Astrocyte (in vitro differentiated cells and primary cell): ENCODE data around the gene FCN2. TPM values are rescaled to one million over a fixed set of nuclear protein-coding genes. Genes with fewer than 3 reads are reported as not detected.

ENCODE experiments used
- DNase-seq: peaks from one replicate; pipeline ENCODE4 v3.0.0-alpha.2; 2010; ENCODE audit warnings: low read depth
- FAIRE-seq: peaks from 2 replicates; lab custom pipeline; 2011; peaks lifted over from hg19 to GRCh38; lab: Jason Lieb, UNC
- H2AFZ ChIP-seq: 2 replicates; pipeline ENCODE4 v1.6.0; 2012; ENCODE audit warnings: low read depth, low read length, inconsistent platforms
- H3K27ac ChIP-seq: 2 replicates; pipeline ENCODE4 v1.5.1; 2011; ENCODE audit warnings: low read depth, low read length, inconsistent platforms
- H3K27me3 ChIP-seq: 2 replicates; pipeline ENCODE4 v1.6.0; 2011; ENCODE audit warnings: low read length, inconsistent platforms; ENCODE audit not compliant: insufficient read depth
- H3K36me3 ChIP-seq: 2 replicates; pipeline ENCODE4 v1.5.1; 2011; ENCODE audit warnings: low read length, inconsistent platforms; ENCODE audit not compliant: insufficient read depth
- H3K4me1 ChIP-seq: 2 replicates; pipeline ENCODE4 v1.5.1; 2011; ENCODE audit warnings: low read length, inconsistent platforms; ENCODE audit not compliant: insufficient read depth
- H3K4me2 ChIP-seq: 2 replicates; pipeline ENCODE4 v1.6.0; 2012; ENCODE audit warnings: low read length, inconsistent platforms
- H3K4me3 ChIP-seq: 2 replicates; pipeline ENCODE4 v1.5.1; 2011; ENCODE audit warnings: low read depth, mild to moderate bottlenecking, low read length, inconsistent platforms; ENCODE audit not compliant: insufficient read depth
- H3K79me2 ChIP-seq: 2 replicates; pipeline ENCODE4 v1.6.0; 2012; ENCODE audit warnings: mild to moderate bottlenecking, low read length, inconsistent platforms; ENCODE audit not compliant: insufficient read depth
- H3K9ac ChIP-seq: 2 replicates; pipeline ENCODE4 v1.6.0; 2012; ENCODE audit warnings: mild to moderate bottlenecking, low read length, inconsistent platforms
- H3K9me3 ChIP-seq: 2 replicates; pipeline ENCODE4 v1.5.1; 2012; ENCODE audit warnings: low read depth, mild to moderate bottlenecking, low read length, inconsistent platforms; ENCODE audit not compliant: insufficient read depth
- H4K20me1 ChIP-seq: 2 replicates; pipeline ENCODE4 v1.6.0; 2012; ENCODE audit warnings: low read length, inconsistent platforms; ENCODE audit not compliant: insufficient read depth
- H3K27ac Mint-ChIP-seq: one replicate; pipeline ENCODE4 v1.8.0; 2021; ENCODE audit warnings: mild to moderate bottlenecking, mixed read lengths; ENCODE audit not compliant: unreplicated experiment
- H3K27me3 Mint-ChIP-seq: one replicate; pipeline ENCODE4 v1.8.0; 2021; ENCODE audit warnings: low read depth, mixed read lengths; ENCODE audit not compliant: unreplicated experiment
- H3K36me3 Mint-ChIP-seq: one replicate; pipeline ENCODE4 v1.8.0; 2021; ENCODE audit warnings: low read depth, mixed read lengths; ENCODE audit not compliant: unreplicated experiment
- H3K4me1 Mint-ChIP-seq: one replicate; pipeline ENCODE4 v1.8.0; 2021; ENCODE audit warnings: low read depth, mixed read lengths; ENCODE audit not compliant: unreplicated experiment
- H3K4me3 Mint-ChIP-seq: one replicate; pipeline ENCODE4 v1.8.0; 2021; ENCODE audit warnings: mild to moderate bottlenecking, moderate library complexity, mixed read lengths; ENCODE audit not compliant: unreplicated experiment
- H3K9me3 Mint-ChIP-seq: one replicate; pipeline ENCODE4 v1.8.0; 2021; ENCODE audit warnings: mild to moderate bottlenecking, mixed read lengths; ENCODE audit not compliant: unreplicated experiment
- CTCF ChIP-seq: IDR thresholded peaks from 2 replicates; pipeline ENCODE4 v1.5.1; 2011; ENCODE audit warnings: low read depth, mild to moderate bottlenecking, inconsistent platforms, low read length, moderate library complexity; ENCODE audit not compliant: insufficient read depth
- EZH2 ChIP-seq: IDR thresholded peaks from 2 replicates; pipeline ENCODE4 v1.6.1; 2012; ENCODE audit warnings: mild to moderate bottlenecking, low read length, inconsistent platforms; ENCODE audit not compliant: insufficient read depth
- total RNA-seq: library from RNA; stranded (reverse); gene quantifications from 2 replicates; pipeline ENCODE4 v1.2.1, GENCODE V29; 2021

The FCN2 gene
- total RNA-seq, 1 donor from 2014 or later: not detected

- no peaks in the 10 kb centered on the region for H3K4me1 Mint-ChIP-seq
- H3K27me3 ChIP-seq: peaks cover 3% of the 10 kb centered on the region
- no peak overlapping the region for H3K27ac Mint-ChIP-seq
- H3K9ac ChIP-seq: no peak overlapping the region
- no peaks in the 10 kb centered on the region for H3K36me3 ChIP-seq
- no peaks in the 10 kb centered on the region for H3K4me1 ChIP-seq
- no peaks in the 10 kb centered on the region for H3K9me3 ChIP-seq
- peaks cover 49% of the 10 kb centered on the region for H3K27me3 Mint-ChIP-seq
- no peak overlapping the region for H2AFZ ChIP-seq
- H3K4me2 ChIP-seq: no peak overlapping the region
- H3K9me3 Mint-ChIP-seq: peaks cover 12% of the 10 kb centered on the region
- H3K4me3 Mint-ChIP-seq: no peak overlapping the region
- DNase-seq: no peak
- H3K4me3 ChIP-seq: no peak overlapping the region
- no peak overlapping the region for H3K27ac ChIP-seq
- H4K20me1 ChIP-seq: no peaks in the 10 kb centered on the region
- no peak for TF ChIP-seq CTCF
- no peak for TF ChIP-seq EZH2
- no peak for FAIRE-seq
- no peaks in the 10 kb centered on the region for H3K79me2 ChIP-seq
- H3K36me3 Mint-ChIP-seq: peaks cover 5% of the 10 kb centered on the region
These were observed 34.7 kb downstream of the FCN2 start for GRCh38 chr9:134915046-134915985.

- Histone ChIP-seq H3K79me2 (no peaks in the 10 kb centered on the region), H3K4me1 (no peaks in the 10 kb centered on the region), H3K4me3 (no peak overlapping the region), H4K20me1 (no peaks in the 10 kb centered on the region), H3K27ac (no peak overlapping the region), H3K9ac (no peak overlapping the region), H2AFZ (no peak overlapping the region), H3K9me3 (no peaks in the 10 kb centered on the region), H3K27me3 (peaks cover 3% of the 10 kb centered on the region), H3K4me2 (no peak overlapping the region), H3K36me3 (no peaks in the 10 kb centered on the region)
- TF ChIP-seq EZH2: no peak
- no peak for TF ChIP-seq CTCF
- H3K27ac Mint-ChIP-seq: no peak overlapping the region
- H3K27me3 Mint-ChIP-seq: peaks cover 45% of the 10 kb centered on the region
- no peak for DNase-seq
- no peak for FAIRE-seq
- no peaks in the 10 kb centered on the region for H3K4me1 Mint-ChIP-seq
- no peak overlapping the region for H3K4me3 Mint-ChIP-seq
- H3K36me3 Mint-ChIP-seq: peaks cover 5% of the 10 kb centered on the region
- H3K9me3 Mint-ChIP-seq: peaks cover 12% of the 10 kb centered on the region
These were observed 35.6 kb downstream of the FCN2 start for GRCh38 chr9:134916161-134916665.
